Astrocyte (in vitro differentiated cells and primary cell): ENCODE data around the gene PKD1L1. TPM values are rescaled to one million over a fixed set of nuclear protein-coding genes. Genes with fewer than 3 reads are reported as not detected.

Experiments
- DNase-seq: peaks from one replicate; pipeline ENCODE4 v3.0.0-alpha.2; 2010; ENCODE audit warnings: low read depth
- FAIRE-seq: peaks from 2 replicates; lab custom pipeline; 2011; peaks lifted over from hg19 to GRCh38; lab: Jason Lieb, UNC
- H2AFZ ChIP-seq: 2 replicates; pipeline ENCODE4 v1.6.0; 2012; ENCODE audit warnings: low read depth, low read length, inconsistent platforms
- H3K27ac ChIP-seq: 2 replicates; pipeline ENCODE4 v1.5.1; 2011; ENCODE audit warnings: low read depth, low read length, inconsistent platforms
- H3K27me3 ChIP-seq: 2 replicates; pipeline ENCODE4 v1.6.0; 2011; ENCODE audit warnings: low read length, inconsistent platforms; ENCODE audit not compliant: insufficient read depth
- H3K36me3 ChIP-seq: 2 replicates; pipeline ENCODE4 v1.5.1; 2011; ENCODE audit warnings: low read length, inconsistent platforms; ENCODE audit not compliant: insufficient read depth
- H3K4me1 ChIP-seq: 2 replicates; pipeline ENCODE4 v1.5.1; 2011; ENCODE audit warnings: low read length, inconsistent platforms; ENCODE audit not compliant: insufficient read depth
- H3K4me2 ChIP-seq: 2 replicates; pipeline ENCODE4 v1.6.0; 2012; ENCODE audit warnings: low read length, inconsistent platforms
- H3K4me3 ChIP-seq: 2 replicates; pipeline ENCODE4 v1.5.1; 2011; ENCODE audit warnings: low read depth, mild to moderate bottlenecking, low read length, inconsistent platforms; ENCODE audit not compliant: insufficient read depth
- H3K79me2 ChIP-seq: 2 replicates; pipeline ENCODE4 v1.6.0; 2012; ENCODE audit warnings: mild to moderate bottlenecking, low read length, inconsistent platforms; ENCODE audit not compliant: insufficient read depth
- H3K9ac ChIP-seq: 2 replicates; pipeline ENCODE4 v1.6.0; 2012; ENCODE audit warnings: mild to moderate bottlenecking, low read length, inconsistent platforms
- H3K9me3 ChIP-seq: 2 replicates; pipeline ENCODE4 v1.5.1; 2012; ENCODE audit warnings: low read depth, mild to moderate bottlenecking, low read length, inconsistent platforms; ENCODE audit not compliant: insufficient read depth
- H4K20me1 ChIP-seq: 2 replicates; pipeline ENCODE4 v1.6.0; 2012; ENCODE audit warnings: low read length, inconsistent platforms; ENCODE audit not compliant: insufficient read depth
- H3K27ac Mint-ChIP-seq: one replicate; pipeline ENCODE4 v1.8.0; 2021; ENCODE audit warnings: mild to moderate bottlenecking, mixed read lengths; ENCODE audit not compliant: unreplicated experiment
- H3K27me3 Mint-ChIP-seq: one replicate; pipeline ENCODE4 v1.8.0; 2021; ENCODE audit warnings: low read depth, mixed read lengths; ENCODE audit not compliant: unreplicated experiment
- H3K36me3 Mint-ChIP-seq: one replicate; pipeline ENCODE4 v1.8.0; 2021; ENCODE audit warnings: low read depth, mixed read lengths; ENCODE audit not compliant: unreplicated experiment
- H3K4me1 Mint-ChIP-seq: one replicate; pipeline ENCODE4 v1.8.0; 2021; ENCODE audit warnings: low read depth, mixed read lengths; ENCODE audit not compliant: unreplicated experiment
- H3K4me3 Mint-ChIP-seq: one replicate; pipeline ENCODE4 v1.8.0; 2021; ENCODE audit warnings: mild to moderate bottlenecking, moderate library complexity, mixed read lengths; ENCODE audit not compliant: unreplicated experiment
- H3K9me3 Mint-ChIP-seq: one replicate; pipeline ENCODE4 v1.8.0; 2021; ENCODE audit warnings: mild to moderate bottlenecking, mixed read lengths; ENCODE audit not compliant: unreplicated experiment
- EZH2 ChIP-seq: IDR thresholded peaks from 2 replicates; pipeline ENCODE4 v1.6.1; 2012; ENCODE audit warnings: mild to moderate bottlenecking, low read length, inconsistent platforms; ENCODE audit not compliant: insufficient read depth
- total RNA-seq: library from RNA; stranded (reverse); gene quantifications from 2 replicates; pipeline ENCODE4 v1.2.1, GENCODE V29; 2021
- TF ChIP-seq, protein P1 (sequence below): IDR thresholded peaks from 2 replicates; pipeline ENCODE4 v1.5.1; 2011; ENCODE audit warnings: low read depth, mild to moderate bottlenecking, inconsistent platforms, low read length, moderate library complexity; ENCODE audit not compliant: insufficient read depth

The PKD1L1 gene
- total RNA-seq, 1 donor from 2014 or later = 0.39 TPM

DNA sequence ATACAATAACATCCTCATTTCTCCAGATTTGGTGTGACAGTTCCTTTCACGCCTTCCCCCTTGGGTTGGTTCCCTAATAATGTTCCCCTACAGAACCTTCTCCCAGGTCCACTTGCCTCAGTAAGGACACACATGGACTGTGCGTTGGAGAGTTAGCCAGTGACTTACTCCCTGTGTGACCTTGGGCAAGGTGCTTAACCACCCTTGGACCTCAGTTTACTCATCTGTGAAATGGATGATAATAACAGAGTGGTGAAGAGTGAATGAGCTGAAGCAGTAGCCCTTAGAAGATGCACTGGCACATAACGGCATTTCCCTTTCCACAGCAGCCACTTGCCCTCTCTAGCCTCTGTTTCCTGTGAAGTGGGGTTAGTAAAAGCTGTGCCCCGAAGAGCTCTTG is 175.8 kb downstream of the PKD1L1 start:
- H4K20me1 ChIP-seq = no peaks in the 10 kb centered on the region
- no peak overlapping the region for H3K9ac ChIP-seq
- peaks cover 8% of the 10 kb centered on the region for H3K27me3 Mint-ChIP-seq
- no peak overlapping the region for H3K4me3 ChIP-seq
- H3K27ac ChIP-seq = peak overlapping the region; percentile 70
- no peak for FAIRE-seq
- H3K9me3 ChIP-seq = no peaks in the 10 kb centered on the region
- H3K36me3 Mint-ChIP-seq = no peaks in the 10 kb centered on the region
- no peaks in the 10 kb centered on the region for H3K79me2 ChIP-seq
- H3K36me3 ChIP-seq = no peaks in the 10 kb centered on the region
- no peak overlapping the region for H2AFZ ChIP-seq
- no peaks in the 10 kb centered on the region for H3K27me3 ChIP-seq
- H3K27ac Mint-ChIP-seq = no peak overlapping the region
- DNase-seq = no peak
- TF ChIP-seq, protein P1, sequence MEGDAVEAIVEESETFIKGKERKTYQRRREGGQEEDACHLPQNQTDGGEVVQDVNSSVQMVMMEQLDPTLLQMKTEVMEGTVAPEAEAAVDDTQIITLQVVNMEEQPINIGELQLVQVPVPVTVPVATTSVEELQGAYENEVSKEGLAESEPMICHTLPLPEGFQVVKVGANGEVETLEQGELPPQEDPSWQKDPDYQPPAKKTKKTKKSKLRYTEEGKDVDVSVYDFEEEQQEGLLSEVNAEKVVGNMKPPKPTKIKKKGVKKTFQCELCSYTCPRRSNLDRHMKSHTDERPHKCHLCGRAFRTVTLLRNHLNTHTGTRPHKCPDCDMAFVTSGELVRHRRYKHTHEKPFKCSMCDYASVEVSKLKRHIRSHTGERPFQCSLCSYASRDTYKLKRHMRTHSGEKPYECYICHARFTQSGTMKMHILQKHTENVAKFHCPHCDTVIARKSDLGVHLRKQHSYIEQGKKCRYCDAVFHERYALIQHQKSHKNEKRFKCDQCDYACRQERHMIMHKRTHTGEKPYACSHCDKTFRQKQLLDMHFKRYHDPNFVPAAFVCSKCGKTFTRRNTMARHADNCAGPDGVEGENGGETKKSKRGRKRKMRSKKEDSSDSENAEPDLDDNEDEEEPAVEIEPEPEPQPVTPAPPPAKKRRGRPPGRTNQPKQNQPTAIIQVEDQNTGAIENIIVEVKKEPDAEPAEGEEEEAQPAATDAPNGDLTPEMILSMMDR = no peak
- no peak for TF ChIP-seq EZH2
- no peaks in the 10 kb centered on the region for H3K4me1 Mint-ChIP-seq
- H3K4me2 ChIP-seq = no peak overlapping the region
- no peaks in the 10 kb centered on the region for H3K9me3 Mint-ChIP-seq
- H3K4me3 Mint-ChIP-seq = no peak overlapping the region
- peaks cover 12% of the 10 kb centered on the region for H3K4me1 ChIP-seq

DNA sequence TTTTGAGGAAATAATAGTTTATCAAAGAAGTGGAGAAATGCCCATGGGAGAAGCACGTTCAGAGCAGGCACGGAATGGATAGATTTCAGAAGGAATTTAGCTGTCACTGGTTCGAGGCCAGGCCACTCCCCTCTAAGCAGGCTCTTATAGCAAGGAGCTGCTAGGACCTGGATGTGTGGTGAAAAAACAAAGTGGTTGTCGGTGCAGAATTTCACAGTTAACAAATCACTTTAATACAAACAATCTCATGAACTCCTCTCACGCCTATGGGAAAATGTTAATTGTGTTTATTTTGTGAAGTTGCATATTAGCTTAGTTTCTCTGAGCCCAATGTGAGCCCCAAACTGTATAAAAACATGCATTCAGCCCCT is 176.3 kb downstream of the PKD1L1 start:
- no peak overlapping the region for H2AFZ ChIP-seq
- no peak overlapping the region for H3K4me3 ChIP-seq
- H3K4me1 Mint-ChIP-seq = no peaks in the 10 kb centered on the region
- no peaks in the 10 kb centered on the region for H3K36me3 Mint-ChIP-seq
- H3K9me3 Mint-ChIP-seq = no peaks in the 10 kb centered on the region
- DNase-seq (peak; percentile 62), FAIRE-seq (no peak)
- H3K9ac ChIP-seq = peak overlapping the region; percentile 35
- no peak overlapping the region for H3K4me2 ChIP-seq
- peaks cover 12% of the 10 kb centered on the region for H3K4me1 ChIP-seq
- no peaks in the 10 kb centered on the region for H3K36me3 ChIP-seq
- H3K27me3 ChIP-seq = no peaks in the 10 kb centered on the region
- H3K4me3 Mint-ChIP-seq = no peak overlapping the region
- H3K27ac ChIP-seq = peak overlapping the region; percentile 70
- no peak overlapping the region for H3K27ac Mint-ChIP-seq
- H4K20me1 ChIP-seq = no peaks in the 10 kb centered on the region
- H3K27me3 Mint-ChIP-seq = peaks cover 8% of the 10 kb centered on the region
- no peaks in the 10 kb centered on the region for H3K9me3 ChIP-seq
- H3K79me2 ChIP-seq = no peaks in the 10 kb centered on the region
- no peak for TF ChIP-seq EZH2
- TF ChIP-seq, protein P1 = no peak

DNA sequence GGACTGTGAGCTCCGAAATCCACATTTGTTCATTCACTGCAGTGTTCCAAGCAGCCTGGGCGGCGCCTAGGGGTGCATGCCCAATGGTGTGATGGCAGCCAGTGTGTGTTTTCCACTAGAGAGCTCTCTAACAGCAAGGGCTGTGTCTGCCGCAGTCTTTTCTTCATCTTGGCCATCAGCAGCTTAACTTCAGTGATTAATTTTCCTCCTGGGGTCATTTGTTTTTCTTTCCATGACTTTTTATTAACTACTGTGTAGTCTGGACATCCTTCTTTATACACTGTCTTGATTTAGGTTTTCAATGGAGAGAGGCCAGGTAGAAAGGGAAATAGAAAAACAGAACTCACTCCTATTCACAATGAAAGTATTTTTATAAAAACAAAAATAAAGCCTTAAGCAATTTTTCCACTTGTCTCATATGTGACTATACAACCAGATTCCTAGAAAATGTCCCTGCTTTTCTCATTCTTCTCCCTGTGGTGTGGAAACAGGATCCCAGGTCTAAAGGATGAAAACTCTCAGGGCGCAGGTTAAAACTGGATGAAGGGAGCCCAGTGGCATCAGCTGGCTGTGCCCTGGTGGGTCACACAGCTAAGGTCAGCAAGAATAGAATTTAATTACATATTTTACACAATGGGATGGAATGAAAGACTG is 176.8 kb downstream of the PKD1L1 start:
- no peak overlapping the region for H3K27ac Mint-ChIP-seq
- H3K4me1 Mint-ChIP-seq = no peaks in the 10 kb centered on the region
- no peak overlapping the region for H2AFZ ChIP-seq

More for the DNA sequence above, 176.8 kb downstream of the PKD1L1 start:
- Histone ChIP-seq H3K9me3 (no peaks in the 10 kb centered on the region), H3K27ac (peak overlapping the region; percentile 70), H3K4me3 (no peak overlapping the region), H3K9ac (peak overlapping the region; percentile 35), H3K36me3 (no peaks in the 10 kb centered on the region), H3K4me2 (peak overlapping the region; percentile 11), H4K20me1 (no peaks in the 10 kb centered on the region), H3K27me3 (no peaks in the 10 kb centered on the region), H3K79me2 (no peaks in the 10 kb centered on the region), H3K4me1 (peaks cover 12% of the 10 kb centered on the region)
- FAIRE-seq = no peak
- Mint-ChIP-seq H3K9me3 (no peaks in the 10 kb centered on the region), H3K36me3 (no peaks in the 10 kb centered on the region), H3K4me3 (no peak overlapping the region), H3K27me3 (peaks cover 8% of the 10 kb centered on the region)
- TF ChIP-seq EZH2 = no peak
- TF ChIP-seq, protein P1 = no peak
- peak; percentile 86 for DNase-seq
